A549 (cell line): ENCODE data around the gene ROBO3. TPM values are rescaled to one million over a fixed set of nuclear protein-coding genes. Genes with fewer than 3 reads are reported as not detected.

Experiments used
- ATAC-seq, 2 experiments: fragments of 200-7000 bp in 1 of 2; fragments of >200 bp in 1 of 2; cut with Nextera tagmentation in 1 of 2; cut with Tn5 transposase in 1 of 2; 3 replicates each; pipeline versions ENCODE4 v1.8.0 to v1.9.1; 2018 to 2020; ENCODE audit warnings: mild to moderate bottlenecking in 1 of 2, moderate library complexity in 1 of 2
- CTCF ChIA-PET: fragments of 300-600 bp; sonication (Branson Sonifier 250); formaldehyde crosslinking; extraction: SDS; loops from one replicate; lab custom pipeline; 2021; ENCODE audit warnings: antibody characterized with exemption, inconsistent platforms; lab: Yijun Ruan, JAX
- POLR2A ChIA-PET: fragments of 350-600 bp; formaldehyde crosslinking; extraction: SDS; loops from one replicate; lab custom pipeline; 2021; ENCODE audit warnings: antibody characterized with exemption, inconsistent platforms; lab: Yijun Ruan, JAX
- DNase-seq, 2 experiments: peaks; one replicate each; pipeline versions ENCODE4 v3.0.0 to v3.0.0-alpha.2; 2011 to 2016; ENCODE audit warnings: low read depth in 1 of 2, low spot score in 1 of 2
- FAIRE-seq: peaks from 2 replicates; lab custom pipeline; 2011; peaks lifted over from hg19 to GRCh38; lab: Jason Lieb, UNC
- H3K27ac ChIP-seq, 2 experiments: fragments of >200 bp; sonication (Bioruptor Twin); formaldehyde crosslinking; 3 replicates each; pipeline ENCODE4 v1.5.1; 2016 to 2017
- H3K4me1 ChIP-seq: fragments of >200 bp; sonication (Bioruptor Twin); formaldehyde crosslinking; 3 replicates; pipeline ENCODE4 v1.6.1; 2016
- H3K4me2 ChIP-seq: fragments of >200 bp; sonication (Bioruptor Twin); formaldehyde crosslinking; 3 replicates; pipeline ENCODE4 v1.6.1; 2016
- H3K4me3 ChIP-seq: fragments of >200 bp; sonication (Bioruptor Twin); formaldehyde crosslinking; 3 replicates; pipeline ENCODE4 v1.5.1; 2016
- H3K9me3 ChIP-seq: fragments of >200 bp; sonication (Bioruptor Twin); formaldehyde crosslinking; 3 replicates; pipeline ENCODE4 v1.6.1; 2016
- ATOH8 ChIP-seq: fragments of 250-450 bp; sonication (Bioruptor Pico); IDR thresholded peaks from 2 replicates; pipeline ENCODE4 v1.5.0; 2020; ENCODE audit warnings: low read depth, mild to moderate bottlenecking, moderate library complexity
- CEBPB ChIP-seq, 2 experiments: fragments of >200 bp in 1 of 2; sonication (Bioruptor Twin) in 1 of 2; formaldehyde crosslinking in 1 of 2; IDR thresholded peaks; 2 replicates each; pipeline ENCODE4 v1.6.1; 2012 to 2016
- EHMT2 ChIP-seq: fragments of 200-600 bp; sonication (generic); IDR thresholded peaks from 2 replicates; pipeline ENCODE4 v1.6.1; 2016; ENCODE audit warnings: antibody characterized with exemption, low read depth, mild to moderate bottlenecking, moderate library complexity
- FOSL2 ChIP-seq, 2 experiments: fragments of 450-650 bp in 1 of 2; fragments of >200 bp in 1 of 2; sonication (Bioruptor Twin) in 1 of 2; formaldehyde crosslinking; IDR thresholded peaks; 2 replicates each; pipeline versions ENCODE4 v1.5.0 to v1.6.1; 2016 to 2020; ENCODE audit warnings: mild to moderate bottlenecking in 1 of 2, moderate library complexity in 1 of 2
- FOXS1 ChIP-seq: fragments of 250-450 bp; sonication (Bioruptor Pico); IDR thresholded peaks from 2 replicates; pipeline ENCODE4 v1.5.0; 2020; ENCODE audit warnings: mild to moderate bottlenecking, moderate library complexity
- GATA3 ChIP-seq: IDR thresholded peaks from 2 replicates; pipeline ENCODE4 v1.6.1; 2012; ENCODE audit warnings: borderline replicate concordance
- HEYL ChIP-seq: fragments of 250-450 bp; sonication (Bioruptor Pico); IDR thresholded peaks from 2 replicates; pipeline ENCODE4 v1.8.0; 2021; ENCODE audit warnings: mild to moderate bottlenecking, moderate library complexity
- HMGXB4 ChIP-seq: fragments of 250-450 bp; sonication (Bioruptor Pico); IDR thresholded peaks from 2 replicates; pipeline ENCODE4 v1.5.0; 2021; ENCODE audit warnings: mild to moderate bottlenecking, moderate library complexity, borderline replicate concordance
- HOXB13 ChIP-seq: fragments of 250-450 bp; sonication (Bioruptor Pico); IDR thresholded peaks from 2 replicates; pipeline ENCODE4 v1.5.0; 2020; ENCODE audit warnings: low read depth, mild to moderate bottlenecking, moderate library complexity
- HOXB5 ChIP-seq: fragments of 250-450 bp; sonication (Bioruptor Pico); IDR thresholded peaks from 2 replicates; pipeline ENCODE4 v1.5.0; 2020; ENCODE audit warnings: mild to moderate bottlenecking, moderate library complexity
- JUNB ChIP-seq: fragments of >200 bp; sonication (Bioruptor Twin); formaldehyde crosslinking; IDR thresholded peaks from 2 replicates; pipeline ENCODE4 v1.6.1; 2016
- KDM1A ChIP-seq: fragments of 200-600 bp; sonication (generic); IDR thresholded peaks from 2 replicates; pipeline ENCODE4 v1.6.1; 2016; ENCODE audit warnings: low read depth, mild to moderate bottlenecking
- PBX3 ChIP-seq: IDR thresholded peaks from 2 replicates; pipeline ENCODE4 v1.6.1; 2012
- POLR2A ChIP-seq: IDR thresholded peaks from 2 replicates; pipeline ENCODE4 v1.6.1; 2012; ENCODE audit warnings: mild to moderate bottlenecking, low read length
- REST ChIP-seq: fragments of 200-600 bp; sonication (generic); IDR thresholded peaks from 2 replicates; pipeline ENCODE4 v1.6.1; 2016; ENCODE audit warnings: antibody characterized with exemption, mild to moderate bottlenecking, moderate library complexity
- TP53 ChIP-seq: fragments of 250-450 bp; sonication (Bioruptor Pico); IDR thresholded peaks from 2 replicates; pipeline ENCODE4 v1.5.0; 2021; ENCODE audit warnings: mild to moderate bottlenecking, moderate library complexity
- WGBS: methylation state at CpG from one replicate; pipeline ENCODE4 v1.1.6; 2017; ENCODE audit errors: missing lambda C conversion rate; 5-methylcytosine and 5-hydroxymethylcytosine counted together
- polyA plus RNA-seq, 4 experiments: library from polyadenylated mRNA; depleted of rRNA in 3 of 4; stranded (reverse); fragments of >200 nt; fragmentation: RNase III in 1 of 4; extraction: RNeasy Plus Mini Kit Qiagen cat#74134 plus additional on column Dnase treatment in 1 of 4; gene quantifications; 2 replicates in 3 of 4; 3 replicates in 1 of 4; pipeline ENCODE4 v1.2.3, GENCODE V29; 2011 to 2017

The ROBO3 gene
- polyA plus RNA-seq, 2 of the 4 experiments (the other 2 are of a cell fraction) = 2.1 to 2.8 TPM

- CTCF ChIA-PET = interaction anchor here (0.9 to 1.3 kb wide), 5 partner anchors 10 to 21 kb away, joined by 3 to 5 read pairs (median 3); no protein-coding TSS in a partner anchor
- Histone ChIP-seq H3K4me3 (no peak overlapping the region), H3K27ac (no peak overlapping the region), H3K4me2 (no peak overlapping the region), H3K4me1 (0 out of 3 replicates have a peak, but pooled peaks cover 6% of the 10 kb centered on the region), H3K9me3 (no peaks in the 10 kb centered on the region)
- DNase-seq (no peak), FAIRE-seq (no peak), ATAC-seq (no peak)
- TF ChIP-seq KDM1A (no peak), ATOH8 (no peak)
- POLR2A ChIA-PET = no interaction called here
- WGBS = 2% methylated on average over 2 of the region's 2 CpGs
Observed at GRCh38 chr11:124859171-124859570, 6.1 kb upstream of the ROBO3 start.

- H3K4me2 ChIP-seq = no peak overlapping the region
- WGBS = 11% methylated on average over 4 of the region's 4 CpGs
- FAIRE-seq (no peak), ATAC-seq (no peak), DNase-seq (no peak)
- no peak for TF ChIP-seq TP53 (CRISPR knock-in tag)
- TF ChIP-seq PBX3 = no peak
- TF ChIP-seq CEBPB (IDR thresholded peaks at IDR 0.05) = no peak
- TF ChIP-seq REST = no peak
- TF ChIP-seq HOXB13 (CRISPR knock-in tag) = no peak
- no peak for TF ChIP-seq GATA3
- TF ChIP-seq POLR2A = no peak
- no peak for TF ChIP-seq FOSL2 (IDR thresholded peaks at IDR 0.05)
- no peak for TF ChIP-seq FOSL2 (CRISPR knock-in tag; IDR thresholded peaks at IDR 0.05)
- TF ChIP-seq JUNB = no peak
- no peak for TF ChIP-seq HEYL (CRISPR knock-in tag)
- no peak for TF ChIP-seq HOXB5 (CRISPR knock-in tag)
- no peak for TF ChIP-seq EHMT2
- no peak for TF ChIP-seq HMGXB4 (CRISPR knock-in tag)
- TF ChIP-seq FOXS1 (CRISPR knock-in tag) = no peak
- H3K9me3 ChIP-seq = 0 out of 3 replicates have a peak, but pooled peaks cover 3% of the 10 kb centered on the region
- no peak overlapping the region for H3K4me3 ChIP-seq
- ChIA-PET CTCF (interaction anchor here (1.3 kb wide), 1 partner anchor 15 kb away, joined by 4 read pairs; no protein-coding TSS in a partner anchor), POLR2A (no interaction called here)
- H3K27ac ChIP-seq = no peak overlapping the region
- peaks cover 14% of the 10 kb centered on the region; the same call in 1 of the 3 replicates for H3K4me1 ChIP-seq
Observed at GRCh38 chr11:124861670-124862069, 3.6 kb upstream of the ROBO3 start.
